PC-3 (cell line): ENCODE measurements around the gene TRIL.

Source experiments
- EZH2 ChIP-seq: fragments of 300-600 bp; sonication (generic); IDR thresholded peaks from one replicate; pipeline ENCODE4 v1.6.1; 2017; ENCODE audit warnings: antibody characterized with exemption, mild to moderate bottlenecking, low read length; ENCODE audit not compliant: unreplicated experiment
- EZH2phosphoT487 ChIP-seq: fragments of 300-600 bp; sonication (generic); IDR thresholded peaks from 2 replicates; pipeline ENCODE4 v1.6.1; 2018; ENCODE audit warnings: mild to moderate bottlenecking, antibody characterized with exemption, low read length, borderline replicate concordance
- TF ChIP-seq, protein P1 (sequence below): fragments of 300-600 bp; sonication (generic); conservative IDR thresholded peaks from 2 replicates; pipeline ENCODE4 v1.5.1; 2017; ENCODE audit warnings: antibody characterized with exemption, low read depth, mild to moderate bottlenecking, low read length

DNA sequence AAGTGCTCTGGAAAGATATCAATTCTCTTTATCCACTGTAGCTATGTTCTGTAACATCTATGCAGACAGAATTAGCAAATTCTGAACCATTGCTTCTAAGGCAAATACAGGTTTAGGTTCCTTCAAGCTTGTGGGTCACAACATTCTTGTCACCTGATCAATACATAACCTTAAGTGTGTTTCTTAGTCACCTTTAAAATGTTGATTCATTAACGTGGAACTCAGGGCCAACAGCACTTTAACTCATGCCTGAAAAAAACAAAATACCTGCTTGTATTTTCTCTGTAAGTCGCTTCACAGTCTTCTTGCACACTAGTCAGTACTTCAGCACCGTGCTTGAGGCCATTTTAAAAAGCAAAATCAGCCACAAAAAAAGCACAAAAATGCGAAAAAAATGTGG lies 35.2 kb upstream of the TRIL start:
- no peak for TF ChIP-seq EZH2phosphoT487
- TF ChIP-seq, protein P1, sequence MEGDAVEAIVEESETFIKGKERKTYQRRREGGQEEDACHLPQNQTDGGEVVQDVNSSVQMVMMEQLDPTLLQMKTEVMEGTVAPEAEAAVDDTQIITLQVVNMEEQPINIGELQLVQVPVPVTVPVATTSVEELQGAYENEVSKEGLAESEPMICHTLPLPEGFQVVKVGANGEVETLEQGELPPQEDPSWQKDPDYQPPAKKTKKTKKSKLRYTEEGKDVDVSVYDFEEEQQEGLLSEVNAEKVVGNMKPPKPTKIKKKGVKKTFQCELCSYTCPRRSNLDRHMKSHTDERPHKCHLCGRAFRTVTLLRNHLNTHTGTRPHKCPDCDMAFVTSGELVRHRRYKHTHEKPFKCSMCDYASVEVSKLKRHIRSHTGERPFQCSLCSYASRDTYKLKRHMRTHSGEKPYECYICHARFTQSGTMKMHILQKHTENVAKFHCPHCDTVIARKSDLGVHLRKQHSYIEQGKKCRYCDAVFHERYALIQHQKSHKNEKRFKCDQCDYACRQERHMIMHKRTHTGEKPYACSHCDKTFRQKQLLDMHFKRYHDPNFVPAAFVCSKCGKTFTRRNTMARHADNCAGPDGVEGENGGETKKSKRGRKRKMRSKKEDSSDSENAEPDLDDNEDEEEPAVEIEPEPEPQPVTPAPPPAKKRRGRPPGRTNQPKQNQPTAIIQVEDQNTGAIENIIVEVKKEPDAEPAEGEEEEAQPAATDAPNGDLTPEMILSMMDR, result no peak
- TF ChIP-seq EZH2, result no peak
